Measurements from ENCODE around the gene TIMM10B.

DNA sequence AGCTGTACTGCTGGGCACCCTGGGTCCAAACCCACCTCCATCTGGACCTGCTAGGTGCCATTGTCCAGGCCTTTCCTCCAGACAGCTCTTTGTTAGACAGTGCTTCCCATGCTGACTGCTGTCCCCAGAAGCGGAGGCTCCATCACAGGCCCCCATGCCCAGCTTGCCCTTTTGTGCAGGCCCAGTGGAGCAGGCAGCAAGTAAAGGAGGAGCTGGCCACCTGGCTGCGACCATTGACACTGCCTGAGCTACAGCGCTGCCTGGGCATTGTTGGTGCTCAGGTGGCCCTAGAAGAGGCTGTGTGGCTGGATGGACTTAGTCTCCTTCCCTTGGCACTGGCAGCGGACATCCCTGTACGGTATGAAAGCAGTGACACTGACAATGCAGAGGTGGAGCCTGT lies 17.2 kb downstream of the TIMM10B start:
- TF ChIP-seq, protein P1, sequence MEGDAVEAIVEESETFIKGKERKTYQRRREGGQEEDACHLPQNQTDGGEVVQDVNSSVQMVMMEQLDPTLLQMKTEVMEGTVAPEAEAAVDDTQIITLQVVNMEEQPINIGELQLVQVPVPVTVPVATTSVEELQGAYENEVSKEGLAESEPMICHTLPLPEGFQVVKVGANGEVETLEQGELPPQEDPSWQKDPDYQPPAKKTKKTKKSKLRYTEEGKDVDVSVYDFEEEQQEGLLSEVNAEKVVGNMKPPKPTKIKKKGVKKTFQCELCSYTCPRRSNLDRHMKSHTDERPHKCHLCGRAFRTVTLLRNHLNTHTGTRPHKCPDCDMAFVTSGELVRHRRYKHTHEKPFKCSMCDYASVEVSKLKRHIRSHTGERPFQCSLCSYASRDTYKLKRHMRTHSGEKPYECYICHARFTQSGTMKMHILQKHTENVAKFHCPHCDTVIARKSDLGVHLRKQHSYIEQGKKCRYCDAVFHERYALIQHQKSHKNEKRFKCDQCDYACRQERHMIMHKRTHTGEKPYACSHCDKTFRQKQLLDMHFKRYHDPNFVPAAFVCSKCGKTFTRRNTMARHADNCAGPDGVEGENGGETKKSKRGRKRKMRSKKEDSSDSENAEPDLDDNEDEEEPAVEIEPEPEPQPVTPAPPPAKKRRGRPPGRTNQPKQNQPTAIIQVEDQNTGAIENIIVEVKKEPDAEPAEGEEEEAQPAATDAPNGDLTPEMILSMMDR (IDR thresholded peaks at IDR 0.05), result no peak
- TF ChIP-seq POLR2A (IDR thresholded peaks at IDR 0.05), result no peak

Measured in gastroesophageal sphincter (tissue), 3 donors.